GM10248 (cell line): ENCODE measurements around the gene TBC1D2B.
"Not testable (repeated sequence)": the region's sequence is repeated elsewhere in the genome, so short reads cannot be mapped to it uniquely, and the experiment has no call there.

Experiments
- CTCF ChIA-PET: fragments of 300-600 bp; sonication (Branson Sonifier 250); formaldehyde crosslinking; extraction: SDS; loops from one replicate; lab custom pipeline; 2021; ENCODE audit warnings: antibody characterized with exemption; lab: Yijun Ruan, JAX
- POLR2A ChIA-PET: fragments of 350-650 bp; sonication (Branson Sonifier 250); formaldehyde crosslinking; extraction: SDS; loops from one replicate; lab custom pipeline; 2020; ENCODE audit warnings: antibody characterized with exemption; lab: Yijun Ruan, JAX
- DNase-seq: peaks from one replicate; pipeline ENCODE4 v3.0.0; 2012; ENCODE audit errors: extremely low spot score
- CTCF ChIP-seq: IDR thresholded peaks from 2 replicates; pipeline ENCODE4 v1.5.1; 2012; ENCODE audit warnings: mild to moderate bottlenecking, low read depth; ENCODE audit errors: extremely low read depth, missing control alignments, control extremely low read depth

TBC1D2B gene

GRCh38 chr15:77983091-77983707 lies 94.3 kb downstream of the TBC1D2B start:
- CTCF ChIA-PET: interaction anchor here (2.0 kb wide), 2 partner anchors 17 to 125 kb away, joined by 5 to 6 read pairs; no protein-coding TSS in a partner anchor
- TF ChIP-seq CTCF: no peak
- POLR2A ChIA-PET: no interaction called here
- DNase-seq: no peak

- CTCF ChIA-PET: interaction anchor here (1.2 to 3.0 kb wide), 2 partner anchors 15 to 18 kb away, joined by 3 to 12 read pairs; no protein-coding TSS in a partner anchor
Measured at GRCh38 chr15:77982127-77982490, 95.4 kb downstream of the TBC1D2B start.

GRCh38 chr15:77981281-77982126 lies 96.0 kb downstream of the TBC1D2B start:
- POLR2A ChIA-PET: no interaction called here
- DNase-seq: no peak
- TF ChIP-seq CTCF: no peak
- CTCF ChIA-PET: interaction anchor here (1.1 to 3.0 kb wide), 4 partner anchors 14 to 127 kb away, joined by 3 to 12 read pairs (median 4); no protein-coding TSS in a partner anchor

More at GRCh38 chr15:77982127-77982490, 95.4 kb downstream of the TBC1D2B start:
- POLR2A ChIA-PET: no interaction called here
- DNase-seq: no peak
- no peak for TF ChIP-seq CTCF

- CTCF ChIA-PET: interaction anchor here (1.1 to 3.0 kb wide), 4 partner anchors 13 to 128 kb away, joined by 3 to 12 read pairs (median 4); no protein-coding TSS in a partner anchor
- DNase-seq, POLR2A ChIA-PET: not testable (repeated sequence)
Measured at GRCh38 chr15:77980674-77981073, 96.8 kb downstream of the TBC1D2B start.

- CTCF ChIA-PET: interaction anchor here (1.3 to 3.0 kb wide), 2 partner anchors 13 to 20 kb away, joined by 4 to 12 read pairs; no protein-coding TSS in a partner anchor
- no peak for TF ChIP-seq CTCF
Measured at GRCh38 chr15:77980098-77980497, 97.4 kb downstream of the TBC1D2B start.

GRCh38 chr15:77979157-77979556 lies 98.4 kb downstream of the TBC1D2B start:
- CTCF ChIA-PET: interaction anchor here (1.4 kb wide), 1 partner anchor 13 kb away, joined by 3 read pairs; no protein-coding TSS in a partner anchor
- DNase-seq, POLR2A ChIA-PET: not testable (repeated sequence)

More at GRCh38 chr15:77980098-77980497, 97.4 kb downstream of the TBC1D2B start:
- no peak for DNase-seq
- POLR2A ChIA-PET: no interaction called here

- DNase-seq, POLR2A ChIA-PET: not testable (repeated sequence)
- CTCF ChIA-PET: interaction anchor here (1.4 kb wide), 1 partner anchor 13 kb away, joined by 3 read pairs; no protein-coding TSS in a partner anchor
Measured at GRCh38 chr15:77978759-77979145, 98.8 kb downstream of the TBC1D2B start.

- DNase-seq, POLR2A ChIA-PET: not testable (repeated sequence)
- CTCF ChIA-PET: interaction anchor here (0.9 to 1.4 kb wide), 2 partner anchors 11 to 12 kb away, joined by 3 to 5 read pairs; no protein-coding TSS in a partner anchor
Measured at GRCh38 chr15:77977903-77978758, 99.4 kb downstream of the TBC1D2B start.

- DNase-seq, POLR2A ChIA-PET, CTCF ChIA-PET: not testable (repeated sequence)
Measured at GRCh38 chr15:77976760-77977525, 100.6 kb downstream of the TBC1D2B start.

- CTCF ChIA-PET, DNase-seq, POLR2A ChIA-PET: not testable (repeated sequence)
Measured at GRCh38 chr15:77976095-77976450, 101.4 kb downstream of the TBC1D2B start.
